HG03354 (cell line): ENCODE results near the gene KRT26.

ENCODE experiments used
- ATAC-seq: cut with Tn5 transposase; IDR thresholded peaks from one replicate; pipeline ENCODE4 v1.9.1; 2021; ENCODE audit warnings: mild to moderate bottlenecking; ENCODE audit not compliant: unreplicated experiment, poor library complexity, severe bottlenecking

Gene KRT26

GRCh38 chr17:40735016-40735415, 37.0 kb downstream of the KRT26 start:
- no peak for ATAC-seq

GRCh38 chr17:40734018-40734417, 38.0 kb downstream of the KRT26 start:
- ATAC-seq, result no peak

- no peak for ATAC-seq
These were observed 41.0 kb downstream of the KRT26 start for GRCh38 chr17:40730970-40731369.

GRCh38 chr17:40727447-40728231, 44.4 kb downstream of the KRT26 start:
- ATAC-seq, result no peak

- ATAC-seq, result no peak
These were observed 45.1 kb downstream of the KRT26 start for GRCh38 chr17:40726919-40727318.

GRCh38 chr17:40724656-40725055, 47.3 kb downstream of the KRT26 start:
- ATAC-seq, result no peak

GRCh38 chr17:40722241-40722640, 49.8 kb downstream of the KRT26 start:
- no peak for ATAC-seq

- ATAC-seq, result no peak
These were observed 51.1 kb downstream of the KRT26 start for GRCh38 chr17:40720899-40721298.

GRCh38 chr17:40718930-40719329, 53.1 kb downstream of the KRT26 start:
- ATAC-seq, result no peak

GRCh38 chr17:40717776-40718175, 54.2 kb downstream of the KRT26 start:
- ATAC-seq, result no peak
